Activated T-cell treated with anti-CD3 and anti-CD28 coated beads, Interleukin-2, amount 50 U/mL, for 4 hours (primary cell): Measurements from ENCODE around the gene PLEKHA7. TPM values are rescaled to one million over a fixed set of nuclear protein-coding genes. Genes with fewer than 3 reads are reported as not detected.
A peak's percentile ranks its signal among the peaks of the same experiment; 100 is the strongest.

Experiments
- ATAC-seq, 2 donors: fragments of 200-7000 bp; cut with Tn5 transposase; one replicate each; pipeline ENCODE4 v1.10.0; 2021
- DNase-seq: peaks from one replicate; pipeline ENCODE4 v3.0.0-alpha.2; 2020
- H3K27me3 Mint-ChIP-seq: one replicate; pipeline ENCODE4 v1.8.0; 2021; ENCODE audit warnings: low read depth, mixed read lengths
- H3K36me3 Mint-ChIP-seq: one replicate; pipeline ENCODE4 v1.8.0; 2022; ENCODE audit warnings: mixed read lengths; ENCODE audit not compliant: insufficient read depth
- H3K4me1 Mint-ChIP-seq: one replicate; pipeline ENCODE4 v1.8.0; 2021; ENCODE audit warnings: low read depth, mixed read lengths
- H3K4me3 Mint-ChIP-seq: one replicate; pipeline ENCODE4 v1.8.0; 2021; ENCODE audit warnings: mild to moderate bottlenecking, moderate library complexity, mixed read lengths
- H3K9me3 Mint-ChIP-seq: one replicate; pipeline ENCODE4 v1.8.0; 2021; ENCODE audit warnings: mixed read lengths
- total RNA-seq, 3 donors: library from RNA; stranded (reverse); gene quantifications; one replicate each; pipeline ENCODE4 v1.2.1, GENCODE V29; 2021

The PLEKHA7 gene
- total RNA-seq, 3 donors from 2014 or later, result 2.7 to 3.4 (median 2.7) TPM

DNA sequence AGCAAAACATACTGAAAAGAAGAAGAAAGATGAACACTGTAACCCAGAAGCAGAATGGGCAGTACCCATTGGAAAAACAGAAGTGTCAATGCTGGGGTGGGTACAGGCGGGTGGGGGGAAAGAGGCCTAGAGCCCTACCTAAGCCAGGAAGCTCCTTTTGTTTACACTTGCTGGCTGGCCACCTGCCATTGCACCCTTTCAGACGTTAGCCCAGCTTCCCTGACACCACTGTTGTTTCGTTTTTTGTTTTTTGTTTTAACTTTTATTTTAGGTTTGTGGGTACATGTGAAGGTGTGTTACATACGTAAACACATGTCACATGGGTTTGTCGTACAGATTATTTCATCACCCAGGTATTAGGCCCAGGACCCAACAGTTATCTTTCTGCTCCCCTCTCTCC, 55.4 kb downstream of the PLEKHA7 start:
- DNase-seq, result no peak
- no peak overlapping the region for H3K4me3 Mint-ChIP-seq
- H3K36me3 Mint-ChIP-seq, result no peaks in the 10 kb centered on the region
- H3K4me1 Mint-ChIP-seq, result no peaks in the 10 kb centered on the region
- no peak for ATAC-seq
- no peaks in the 10 kb centered on the region for H3K9me3 Mint-ChIP-seq
- no peaks in the 10 kb centered on the region for H3K27me3 Mint-ChIP-seq

DNA sequence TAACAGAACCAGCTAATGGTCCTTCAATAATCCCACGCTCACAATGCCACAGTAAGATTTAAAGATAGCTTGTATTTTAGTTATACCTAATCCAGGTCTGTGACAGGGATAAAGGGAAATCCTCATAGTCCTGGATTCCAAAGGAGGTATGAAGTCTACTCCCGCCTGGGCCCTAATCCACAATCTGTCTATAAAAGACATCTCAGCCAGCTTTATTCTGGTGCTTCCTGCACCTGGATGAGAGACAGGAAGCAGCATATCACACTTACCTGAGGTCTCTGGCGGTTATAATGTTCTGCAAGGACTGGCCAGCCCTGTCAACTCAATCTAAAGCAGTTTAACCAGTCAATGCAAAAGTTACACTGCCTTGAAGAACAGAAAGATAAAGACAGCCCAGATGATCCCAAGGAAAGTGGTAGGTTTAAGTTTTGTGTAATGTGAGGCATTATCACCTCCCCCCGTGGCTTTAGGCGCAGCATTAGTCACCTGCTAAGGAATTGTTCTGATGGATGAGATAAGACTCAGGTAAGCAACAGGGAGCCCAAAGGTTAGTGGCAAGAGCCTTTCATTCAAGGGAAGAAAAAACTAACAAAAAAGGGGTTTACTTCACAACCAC, 57.6 kb downstream of the PLEKHA7 start:
- Mint-ChIP-seq H3K4me1 (no peaks in the 10 kb centered on the region), H3K27me3 (no peaks in the 10 kb centered on the region), H3K36me3 (no peaks in the 10 kb centered on the region), H3K9me3 (no peaks in the 10 kb centered on the region), H3K4me3 (no peak overlapping the region)
- DNase-seq (no peak), ATAC-seq (no peak)

DNA sequence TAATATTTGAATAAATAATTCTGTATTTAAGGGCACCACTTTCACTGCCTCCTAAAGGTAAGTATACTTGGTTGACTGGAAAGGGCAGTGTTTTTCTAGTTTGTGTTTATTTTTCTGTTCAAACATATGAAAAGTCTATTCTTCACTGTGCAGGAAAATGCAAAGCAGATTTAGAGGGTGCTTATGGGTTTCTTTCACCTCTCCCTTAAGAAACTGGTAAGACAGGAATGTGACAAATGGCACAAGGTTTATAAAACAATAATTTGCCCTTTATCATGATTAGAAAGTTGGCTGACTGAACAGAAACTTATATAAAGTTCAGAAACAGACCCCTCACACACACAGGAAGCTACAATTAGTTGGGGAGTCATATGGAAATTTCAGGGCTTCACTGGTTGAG, 60.6 kb downstream of the PLEKHA7 start:
- DNase-seq (no peak), ATAC-seq (no peak)
- Mint-ChIP-seq H3K36me3 (no peaks in the 10 kb centered on the region), H3K4me1 (no peaks in the 10 kb centered on the region), H3K27me3 (no peaks in the 10 kb centered on the region), H3K4me3 (no peak overlapping the region), H3K9me3 (no peaks in the 10 kb centered on the region)

DNA sequence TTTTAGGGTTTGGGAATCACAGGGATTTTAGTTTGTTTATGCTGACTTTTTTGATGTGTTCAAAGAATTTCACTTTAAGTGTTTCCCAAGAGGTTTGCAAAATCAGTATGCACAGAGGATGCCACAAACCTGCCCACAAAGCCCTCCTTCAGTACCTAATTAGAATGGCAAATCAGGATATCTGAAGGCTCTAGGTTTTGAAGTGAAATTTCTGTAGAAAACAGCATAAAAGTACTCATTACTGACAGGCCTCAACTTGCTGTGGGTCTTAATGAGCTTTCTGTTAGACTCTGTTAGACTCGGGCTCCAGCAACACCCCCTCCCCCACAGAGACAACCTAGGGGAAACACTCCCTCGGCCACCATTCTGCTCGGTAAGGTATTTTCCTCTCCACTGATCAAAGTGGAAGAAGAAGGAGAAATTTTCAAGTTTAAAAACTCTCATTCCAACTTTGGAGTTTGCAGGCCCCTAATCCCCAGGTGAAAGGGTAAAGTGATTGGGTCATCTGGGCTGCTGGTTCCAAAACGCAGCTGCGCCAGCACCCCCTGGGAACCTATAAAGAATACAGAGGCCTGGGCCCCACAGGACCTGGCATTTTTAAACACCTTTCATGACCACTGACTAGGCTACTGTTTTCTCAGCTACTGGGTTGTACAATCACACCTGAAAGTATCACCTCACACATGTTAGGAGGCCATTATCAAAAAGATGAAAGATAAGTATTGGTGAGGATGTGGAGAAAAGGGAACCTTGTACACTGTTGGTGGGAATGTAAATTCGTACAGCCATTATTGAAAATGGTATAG, 67.5 kb downstream of the PLEKHA7 start:
- H3K4me3 Mint-ChIP-seq, result no peak overlapping the region
- ATAC-seq, result peak in 1 of 2 donors; percentile 14
- DNase-seq, result no peak
- no peaks in the 10 kb centered on the region for H3K27me3 Mint-ChIP-seq
- no peaks in the 10 kb centered on the region for H3K36me3 Mint-ChIP-seq
- H3K9me3 Mint-ChIP-seq, result no peaks in the 10 kb centered on the region
- H3K4me1 Mint-ChIP-seq, result peaks cover 3% of the 10 kb centered on the region

DNA sequence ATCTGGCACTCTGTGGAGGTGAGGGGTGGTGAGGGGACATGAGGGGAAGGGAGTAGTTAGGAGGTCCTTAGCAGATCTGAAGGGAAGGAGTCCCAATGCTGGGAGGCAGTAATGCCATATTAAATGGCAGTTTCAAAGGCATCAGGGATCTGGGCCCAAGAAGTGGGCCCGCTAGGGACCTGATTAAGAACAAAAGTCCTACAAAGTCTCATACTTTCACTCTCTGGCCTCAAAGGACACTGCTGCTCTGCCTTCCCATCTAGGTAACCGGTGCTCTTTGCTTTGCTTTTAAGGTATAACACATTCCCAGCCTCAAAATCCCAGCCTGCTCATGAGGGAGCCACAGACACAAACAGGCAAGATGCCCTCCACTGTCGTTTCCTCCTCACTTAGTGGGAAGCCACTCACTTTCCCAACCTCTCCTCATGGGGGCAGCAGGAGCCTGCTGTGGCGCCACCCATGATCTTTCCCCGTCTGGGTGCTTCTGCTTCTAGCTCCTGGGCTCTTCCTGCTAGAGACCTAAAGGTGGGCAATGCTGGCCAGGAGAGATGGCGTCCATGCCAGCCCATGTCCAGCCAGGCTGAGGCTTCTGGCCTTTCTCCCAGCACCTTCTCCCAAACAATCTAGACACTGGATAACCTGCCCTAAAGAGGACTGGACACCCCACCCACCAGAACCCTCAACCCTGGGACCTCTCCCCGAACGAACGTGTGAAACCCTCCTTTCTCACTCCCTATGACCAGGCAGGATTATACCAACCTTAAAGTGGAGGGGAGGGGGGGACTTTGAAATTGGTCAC, 68.3 kb downstream of the PLEKHA7 start:
- DNase-seq, result no peak
- peaks cover 3% of the 10 kb centered on the region for H3K4me1 Mint-ChIP-seq
- no peaks in the 10 kb centered on the region for H3K27me3 Mint-ChIP-seq
- H3K4me3 Mint-ChIP-seq, result no peak overlapping the region
- no peaks in the 10 kb centered on the region for H3K36me3 Mint-ChIP-seq
- H3K9me3 Mint-ChIP-seq, result no peaks in the 10 kb centered on the region
- peak; percentile 70 to 77 for ATAC-seq

DNA sequence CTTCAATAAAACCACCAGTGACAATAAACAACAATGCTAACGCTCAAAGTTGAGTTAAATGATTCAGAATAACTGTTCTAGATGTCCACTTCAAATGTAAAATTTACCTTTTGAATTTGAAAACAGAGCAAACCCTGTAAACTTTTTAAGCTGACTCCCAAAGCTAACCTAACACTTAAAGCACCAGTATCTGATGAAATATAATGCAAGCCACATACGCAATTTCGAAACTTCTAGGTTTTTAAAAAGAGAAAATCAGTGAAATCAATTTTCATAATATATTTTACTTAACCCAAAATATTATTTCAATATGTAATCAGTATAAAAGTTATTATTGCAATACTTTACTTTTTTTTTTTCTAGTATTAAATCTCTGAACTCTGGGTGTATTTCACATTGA, 71.3 kb downstream of the PLEKHA7 start:
- H3K4me1 Mint-ChIP-seq, result peaks cover 3% of the 10 kb centered on the region
- no peak for ATAC-seq
- H3K36me3 Mint-ChIP-seq, result no peaks in the 10 kb centered on the region
- no peak for DNase-seq
- H3K27me3 Mint-ChIP-seq, result no peaks in the 10 kb centered on the region
- no peaks in the 10 kb centered on the region for H3K9me3 Mint-ChIP-seq
- no peak overlapping the region for H3K4me3 Mint-ChIP-seq

DNA sequence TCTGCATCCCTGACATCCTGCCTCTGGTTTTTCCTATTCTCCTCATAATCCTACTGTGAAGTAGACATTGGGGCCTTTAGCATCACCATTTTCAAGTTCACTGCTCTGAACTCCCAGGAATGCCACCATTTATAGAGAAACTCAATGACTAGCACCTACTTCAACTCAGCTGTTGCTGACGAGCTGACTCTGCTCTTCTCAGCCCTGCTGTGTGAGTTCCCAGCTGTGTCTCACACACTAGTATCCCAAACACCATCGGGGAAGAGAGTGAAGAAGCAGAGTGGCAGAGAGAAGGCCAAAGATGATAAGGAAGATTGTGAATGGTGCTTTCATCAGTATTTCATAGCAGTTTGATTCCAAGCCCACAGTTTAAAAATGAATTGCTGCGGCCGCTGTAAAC, 71.9 kb downstream of the PLEKHA7 start:
- H3K36me3 Mint-ChIP-seq, result no peaks in the 10 kb centered on the region

DNA sequence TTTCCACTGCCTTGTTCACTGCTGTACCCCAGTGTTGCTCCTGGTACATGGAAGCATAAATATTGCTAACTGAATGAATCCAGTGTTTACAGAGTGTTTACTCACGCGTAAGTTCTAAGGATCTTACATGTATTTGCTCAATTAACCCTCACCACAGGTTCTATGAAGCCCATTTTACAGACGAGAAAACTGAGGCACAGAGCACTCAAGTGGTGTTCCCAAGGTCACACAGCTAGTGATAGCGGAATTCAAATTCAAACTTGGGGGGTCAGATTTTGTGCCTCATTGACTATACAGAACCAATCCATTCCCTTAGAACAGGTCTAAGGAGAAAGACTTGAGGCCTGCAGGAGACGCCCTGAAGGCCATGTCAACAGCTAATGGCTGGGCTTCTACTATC, 72.3 kb downstream of the PLEKHA7 start:
- DNase-seq, result no peak
- no peaks in the 10 kb centered on the region for H3K9me3 Mint-ChIP-seq
- ATAC-seq, result no peak

More for the DNA sequence above, 71.9 kb downstream of the PLEKHA7 start:
- Mint-ChIP-seq H3K9me3 (no peaks in the 10 kb centered on the region), H3K27me3 (no peaks in the 10 kb centered on the region), H3K4me3 (no peak overlapping the region), H3K4me1 (peaks cover 3% of the 10 kb centered on the region)
- no peak for ATAC-seq
- no peak for DNase-seq

DNA sequence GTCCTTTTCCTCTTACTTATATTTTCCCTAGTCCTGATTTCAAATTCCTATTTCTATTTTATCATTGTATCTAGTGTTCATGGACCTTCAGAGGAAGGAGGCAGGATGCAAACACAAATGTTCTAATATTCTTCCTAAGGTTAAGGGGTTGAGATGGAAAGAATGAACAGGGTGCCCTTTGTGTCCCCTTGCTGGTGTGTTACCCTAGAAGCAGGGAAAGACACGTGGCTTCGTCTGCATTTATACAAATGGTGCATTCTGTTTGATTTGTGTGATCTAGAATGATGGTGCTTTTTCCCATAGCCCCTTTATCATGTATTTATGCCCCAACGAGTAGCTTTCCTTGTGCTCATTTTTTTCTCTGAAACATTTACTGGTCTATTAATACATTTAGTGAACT, 76.2 kb downstream of the PLEKHA7 start:
- Mint-ChIP-seq H3K36me3 (no peaks in the 10 kb centered on the region), H3K4me3 (no peak overlapping the region), H3K9me3 (no peaks in the 10 kb centered on the region), H3K27me3 (peaks cover 5% of the 10 kb centered on the region), H3K4me1 (no peaks in the 10 kb centered on the region)
- ATAC-seq (no peak), DNase-seq (no peak)

More for the DNA sequence above, 72.3 kb downstream of the PLEKHA7 start:
- H3K36me3 Mint-ChIP-seq, result no peaks in the 10 kb centered on the region
- no peak overlapping the region for H3K4me3 Mint-ChIP-seq
- peaks cover 3% of the 10 kb centered on the region for H3K4me1 Mint-ChIP-seq
- no peaks in the 10 kb centered on the region for H3K27me3 Mint-ChIP-seq

DNA sequence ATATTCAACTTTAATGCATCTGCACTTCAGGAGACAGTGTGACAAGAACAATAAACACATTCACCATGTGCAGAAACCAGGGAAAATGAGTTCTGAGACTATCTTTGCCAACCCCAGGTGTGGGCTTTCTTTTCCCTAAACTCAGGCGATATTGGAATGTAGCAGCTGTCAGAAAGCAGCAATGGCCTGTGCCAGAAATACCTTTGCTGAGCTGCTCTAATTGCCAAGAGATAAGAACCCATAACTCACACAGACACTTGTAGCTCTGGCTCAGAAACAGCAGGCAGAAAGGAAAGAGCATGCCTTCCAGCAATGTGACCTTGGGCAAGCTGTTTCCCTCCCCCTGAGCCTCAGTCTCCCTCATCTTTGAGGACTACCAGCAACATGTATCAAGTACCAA, 77.6 kb downstream of the PLEKHA7 start:
- H3K4me3 Mint-ChIP-seq, result no peak overlapping the region
- no peaks in the 10 kb centered on the region for H3K4me1 Mint-ChIP-seq
- DNase-seq, result no peak
- H3K9me3 Mint-ChIP-seq, result no peaks in the 10 kb centered on the region
- peaks cover 5% of the 10 kb centered on the region for H3K27me3 Mint-ChIP-seq
- no peaks in the 10 kb centered on the region for H3K36me3 Mint-ChIP-seq
- no peak for ATAC-seq

DNA sequence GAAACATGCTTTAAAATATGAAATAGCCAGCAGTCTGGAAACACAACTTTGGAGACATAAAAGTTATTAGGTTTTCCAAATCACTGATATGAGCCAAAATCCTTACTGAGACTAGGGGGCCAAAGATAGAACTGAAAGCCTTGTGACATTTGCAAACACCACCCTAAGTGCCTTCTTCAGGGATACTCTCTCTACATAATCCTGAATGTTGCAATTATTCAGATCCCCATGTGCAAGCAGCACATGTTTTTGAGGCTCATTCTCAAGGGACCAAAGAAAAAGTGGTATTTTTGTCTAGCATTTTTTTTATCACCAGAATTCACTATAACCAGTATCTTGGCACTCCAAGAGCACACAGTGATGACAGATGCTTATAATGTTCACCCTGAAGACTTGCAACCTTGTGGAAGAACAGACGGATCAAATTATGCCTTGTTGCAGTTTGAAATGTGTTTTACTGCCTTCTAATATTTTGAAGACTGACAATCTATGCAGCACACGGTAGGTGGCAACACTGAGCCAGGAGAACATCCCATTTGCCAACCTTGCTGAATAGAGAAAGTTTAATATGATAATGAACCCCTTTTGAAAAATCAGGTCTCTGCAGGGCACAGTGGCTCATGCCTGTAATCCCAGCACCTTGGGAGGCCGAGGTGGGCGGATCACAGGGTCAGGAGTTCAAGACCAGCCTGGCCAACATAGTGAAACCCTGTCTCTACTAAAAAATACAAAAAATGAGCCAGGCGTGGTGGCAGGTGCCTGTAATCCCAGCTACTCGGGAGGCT, 78.5 kb downstream of the PLEKHA7 start:
- Mint-ChIP-seq H3K36me3 (no peaks in the 10 kb centered on the region), H3K27me3 (peaks cover 5% of the 10 kb centered on the region), H3K4me1 (no peaks in the 10 kb centered on the region), H3K4me3 (no peak overlapping the region), H3K9me3 (no peaks in the 10 kb centered on the region)
- ATAC-seq (peak in 1 of 2 donors; percentile 46), DNase-seq (no peak)

DNA sequence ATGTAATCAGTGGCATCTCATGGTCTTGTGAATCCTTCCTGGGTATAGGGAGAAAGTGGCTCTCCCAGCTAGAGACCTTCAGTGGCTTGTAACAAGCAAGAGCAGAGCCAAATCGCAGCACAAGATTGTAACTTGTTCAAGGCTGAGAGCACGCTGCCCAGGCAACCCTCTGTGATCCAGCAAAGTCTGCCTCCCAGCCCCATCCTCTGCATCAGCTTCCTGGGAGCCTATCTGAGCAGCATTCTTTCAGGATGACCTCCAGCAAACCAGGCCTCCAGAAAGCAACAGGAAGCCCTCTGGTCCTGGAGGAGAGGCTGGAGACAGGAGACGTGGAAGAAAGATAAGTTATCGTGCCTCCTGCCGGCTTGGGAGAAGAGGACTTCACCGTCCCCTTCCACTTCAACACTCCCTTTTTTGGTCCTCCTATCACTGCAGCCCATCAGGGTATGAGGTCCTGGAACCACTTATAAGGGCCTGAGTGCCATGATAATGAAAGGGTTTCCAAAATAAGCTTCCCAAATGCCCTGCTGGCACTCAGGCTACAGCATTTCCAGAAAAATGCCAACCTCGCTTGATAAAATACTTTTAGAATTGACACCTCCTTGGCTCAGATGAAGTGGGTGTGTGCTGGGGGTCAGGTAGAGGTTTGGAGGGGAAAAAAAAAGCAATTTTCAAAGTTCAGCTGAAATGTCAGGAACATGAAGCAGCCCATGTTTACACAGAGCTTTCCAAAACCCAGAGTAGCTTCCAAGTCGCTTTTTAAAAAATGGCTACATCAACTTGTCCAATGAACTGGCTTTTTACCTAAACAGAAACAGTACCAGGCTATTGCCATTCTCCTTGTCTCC, 80.2 kb downstream of the PLEKHA7 start:
- no peaks in the 10 kb centered on the region for H3K9me3 Mint-ChIP-seq
- no peak for DNase-seq

DNA sequence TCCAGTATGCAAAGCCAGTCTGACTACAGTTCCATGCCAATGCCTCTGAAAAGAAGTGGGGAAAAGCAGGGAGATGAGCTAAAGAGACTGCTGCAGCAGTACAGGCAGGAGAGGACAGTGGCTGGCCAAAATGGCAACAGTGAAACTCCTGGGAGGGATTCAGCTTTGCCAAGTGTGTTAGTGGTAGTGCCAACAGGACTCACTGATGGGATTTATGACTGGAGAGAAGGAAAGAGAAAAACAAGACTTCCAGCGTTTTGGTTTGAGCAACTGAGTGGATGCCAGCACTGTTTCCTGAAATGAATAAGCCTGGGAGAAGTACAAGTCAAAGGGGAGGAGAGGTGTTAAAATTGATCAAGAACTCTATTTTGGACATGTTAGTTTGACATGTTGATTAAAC, 80.9 kb downstream of the PLEKHA7 start:
- Mint-ChIP-seq H3K4me1 (no peaks in the 10 kb centered on the region), H3K27me3 (peaks cover 10% of the 10 kb centered on the region), H3K4me3 (no peak overlapping the region), H3K36me3 (no peaks in the 10 kb centered on the region), H3K9me3 (no peaks in the 10 kb centered on the region)
- no peak for ATAC-seq
- DNase-seq, result no peak

More for the DNA sequence above, 80.2 kb downstream of the PLEKHA7 start:
- peaks cover 8% of the 10 kb centered on the region for H3K27me3 Mint-ChIP-seq
- ATAC-seq, result no peak
- no peaks in the 10 kb centered on the region for H3K36me3 Mint-ChIP-seq
- H3K4me1 Mint-ChIP-seq, result no peaks in the 10 kb centered on the region
- no peak overlapping the region for H3K4me3 Mint-ChIP-seq
